ENCODE results near the gene PANK1. TPM values are rescaled to one million over a fixed set of nuclear protein-coding genes. Genes with fewer than 3 reads are reported as not detected.

PANK1 gene
- total and polyA plus RNA-seq, 2 donors (not counting 3 experiments of a cell fraction or from before 2014, with no cell fraction given): 2.0 to 6.3 TPM

- H3K9me1 ChIP-seq (replicated peaks; ENCODE audit: control insufficient read depth, extremely low read depth, insufficient read depth, low read length): no peaks in the 10 kb centered on the region
- no TSS peak for BruUV-seq (replicated peaks)
- dilution Hi-C loops (cut with MboI; ENCODE audit: extremely low pct_ligation_motif_present, low sequenced_read_pairs): no loop called here
- no peaks in the 10 kb centered on the region for H4K20me1 ChIP-seq (replicated peaks; ENCODE audit: control insufficient read depth, extremely low read depth, insufficient read depth, low read length)
- FAIRE-seq: no peak
- H3K27me3 ChIP-seq (ENCODE audit: control insufficient read depth in 2 of 2, insufficient read depth in 2 of 2, low read length in 2 of 2): peaks cover 6 to 12% of the 10 kb centered on the region in 2 experiments
- no peaks in the 10 kb centered on the region for H3K4me1 ChIP-seq (ENCODE audit: control insufficient read depth, extremely low read depth, insufficient read depth, low read length)
- H3K4me2 ChIP-seq (ENCODE audit: insufficient read depth, low read length): no peak overlapping the region
- H3K4me3 ChIP-seq (replicated peaks in 1 of 3; ENCODE audit: insufficient read depth in 1 of 3, low read depth in 1 of 3, low read length in 3 of 3): no peak overlapping the region
- H3K9ac ChIP-seq (replicated peaks; ENCODE audit: extremely low read depth, insufficient read depth, low read length): no peak overlapping the region
- no peaks in the 10 kb centered on the region for H3K9me3 ChIP-seq (replicated peaks; ENCODE audit: control insufficient read depth, insufficient read depth, low read length)
- intact Hi-C loops (cut with micrococcal nuclease): no loop called here
- no peaks in the 10 kb centered on the region for H3K79me2 ChIP-seq (ENCODE audit: control insufficient read depth, insufficient read depth, low read length)
- H2AFZ ChIP-seq (ENCODE audit: low read depth, low read length): no peak overlapping the region
- POLR2A ChIA-PET: no interaction called here
- no peaks in the 10 kb centered on the region for H3K36me3 ChIP-seq (ENCODE audit: control insufficient read depth in 2 of 2, extremely low read depth in 1 of 2, insufficient read depth in 2 of 2, low read length in 2 of 2)
- CTCF ChIA-PET: no interaction called here
- TF ChIP-seq EZH2 (IDR thresholded peaks at IDR 0.05; ENCODE audit: borderline replicate concordance, low read depth, low read length, severe bottlenecking) (no peak), MAX (IDR thresholded peaks at IDR 0.05; ENCODE audit: insufficient read depth, insufficient read length) (no peak), POLR2AphosphoS5 (IDR thresholded peaks at IDR 0.05; ENCODE audit: insufficient read depth, low read depth, low read length) (no peak), MYC (IDR thresholded peaks at IDR 0.05; ENCODE audit: low read depth, low read length) (no peak), FOS (IDR thresholded peaks at IDR 0.05; ENCODE audit: borderline replicate concordance, insufficient read depth, low read length) (no peak), GATA2 (IDR thresholded peaks at IDR 0.05; ENCODE audit: insufficient read depth, insufficient read length, low read depth, low read length) (no peak), CTCF (IDR thresholded peaks at IDR 0.05; ENCODE audit: extremely low read depth in 1 of 2, insufficient read depth in 1 of 2, low read depth in 1 of 2, low read length in 2 of 2) (no peak), JUN (IDR thresholded peaks at IDR 0.05; ENCODE audit: borderline replicate concordance, insufficient read depth, insufficient read length, low read depth) (no peak), POLR2A (IDR thresholded peaks at IDR 0.05; ENCODE audit: low read depth, low read length) (no peak)
- H3K27ac ChIP-seq (ENCODE audit: insufficient read depth, low read depth, low read length): no peak overlapping the region
- no peak for DNase-seq (ENCODE audit: low read depth, low spot score)
These were observed 12.3 kb upstream of the PANK1 start for GRCh38 chr10:89657302-89657701.

Data from endothelial cell of umbilical vein (primary cell).